Measurements from ENCODE around the gene AVPR2.

The AVPR2 gene

DNA sequence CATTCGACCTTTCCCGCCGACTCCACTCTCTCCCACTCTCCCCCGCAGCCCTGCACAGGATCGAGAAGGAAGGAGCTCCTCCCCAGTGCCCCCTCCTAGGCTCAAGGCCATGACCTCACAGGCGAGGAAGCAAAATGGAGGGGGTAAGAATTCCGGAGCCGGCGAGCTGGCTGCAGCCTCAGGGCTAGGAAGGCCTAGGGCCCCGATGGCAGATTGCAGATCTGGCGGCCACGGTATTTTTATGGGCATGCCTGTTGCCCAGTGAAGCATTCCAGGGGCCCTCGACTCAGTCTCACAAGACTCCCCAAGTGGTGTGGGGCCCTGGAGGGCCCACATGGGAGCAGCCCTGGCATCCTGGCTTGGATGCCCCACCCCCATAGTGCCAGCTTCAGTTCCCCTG is 17.6 kb upstream of the AVPR2 start:
- no peak for DNase-seq

DNA sequence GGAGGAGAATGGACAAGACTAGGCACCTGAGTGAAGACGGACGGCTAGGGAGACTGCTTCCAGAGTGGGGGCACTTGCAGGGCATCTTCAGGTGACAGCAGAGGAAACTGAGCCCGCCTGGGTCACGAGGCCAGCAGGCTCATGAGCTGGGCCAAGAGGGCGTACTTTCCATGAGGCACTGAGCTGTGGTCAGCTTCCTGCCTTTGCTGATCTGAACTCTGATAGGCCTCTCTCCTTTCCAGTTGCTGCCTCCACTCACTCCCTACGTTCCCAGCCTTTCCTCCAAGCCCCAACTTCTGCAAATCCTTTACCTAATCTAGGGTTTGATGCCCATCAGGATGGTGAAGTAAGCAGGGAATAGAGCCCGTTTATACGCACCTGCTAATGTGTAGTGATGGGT is 17.1 kb upstream of the AVPR2 start:
- no peak for DNase-seq

DNA sequence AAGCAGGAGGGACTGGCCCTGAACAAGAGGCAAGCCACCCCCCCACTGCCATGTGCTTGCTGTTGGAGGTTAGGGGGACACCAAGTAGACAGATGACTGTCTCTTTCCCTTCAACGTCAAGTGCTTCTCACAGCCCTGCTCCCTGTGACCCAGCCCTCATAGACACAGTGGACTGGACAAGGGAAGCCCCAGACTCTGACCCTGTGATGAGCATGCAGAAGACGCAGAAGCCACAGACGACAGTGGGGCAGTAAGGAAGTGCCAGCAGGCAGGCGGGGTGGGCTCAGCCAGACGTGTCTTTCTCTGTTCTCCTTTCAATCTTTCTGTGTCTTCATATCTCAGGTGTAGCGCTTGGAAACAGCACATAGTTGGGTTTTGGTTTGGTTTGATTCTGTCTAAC is 16.1 kb upstream of the AVPR2 start:
- no peak for DNase-seq

DNA sequence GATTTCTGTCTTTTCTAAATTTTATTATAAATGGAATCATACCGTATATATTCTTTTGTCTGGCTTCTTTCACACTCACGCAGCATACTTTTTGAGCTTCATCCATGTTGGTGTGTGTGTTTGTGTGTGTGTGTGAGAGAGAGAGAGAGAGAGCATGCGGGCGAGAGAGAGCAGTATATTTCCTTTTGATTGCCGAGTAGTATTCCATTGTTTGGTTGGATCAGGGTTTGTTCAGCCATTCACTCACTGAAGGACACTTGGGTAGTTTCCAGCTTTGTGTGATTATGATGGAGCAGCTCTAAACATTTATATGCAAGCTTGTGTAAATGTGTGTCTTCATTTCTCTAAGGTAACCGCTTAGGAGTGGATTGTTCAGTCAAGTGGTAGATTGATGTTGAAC is 15.3 kb upstream of the AVPR2 start:
- DNase-seq = no peak

DNA sequence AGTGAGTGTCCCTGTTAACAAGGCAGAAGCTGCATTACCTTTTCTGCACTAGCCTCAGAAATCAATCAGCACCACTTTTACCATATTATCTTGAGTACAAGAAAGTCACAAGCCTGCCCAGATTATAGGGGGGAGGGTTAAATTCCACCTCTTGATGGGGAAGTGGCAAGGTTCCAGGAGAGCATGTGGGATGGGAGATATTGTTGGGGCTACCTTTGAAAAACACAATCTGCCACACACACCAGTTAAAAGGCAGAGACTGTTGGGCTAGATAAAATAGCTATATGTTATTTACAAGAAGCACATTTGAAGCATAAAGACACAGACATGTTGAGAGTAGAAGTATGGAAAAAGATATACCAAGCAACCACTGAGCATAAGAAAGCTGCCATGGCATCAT is 6.6 kb upstream of the AVPR2 start:
- DNase-seq = no peak

DNA sequence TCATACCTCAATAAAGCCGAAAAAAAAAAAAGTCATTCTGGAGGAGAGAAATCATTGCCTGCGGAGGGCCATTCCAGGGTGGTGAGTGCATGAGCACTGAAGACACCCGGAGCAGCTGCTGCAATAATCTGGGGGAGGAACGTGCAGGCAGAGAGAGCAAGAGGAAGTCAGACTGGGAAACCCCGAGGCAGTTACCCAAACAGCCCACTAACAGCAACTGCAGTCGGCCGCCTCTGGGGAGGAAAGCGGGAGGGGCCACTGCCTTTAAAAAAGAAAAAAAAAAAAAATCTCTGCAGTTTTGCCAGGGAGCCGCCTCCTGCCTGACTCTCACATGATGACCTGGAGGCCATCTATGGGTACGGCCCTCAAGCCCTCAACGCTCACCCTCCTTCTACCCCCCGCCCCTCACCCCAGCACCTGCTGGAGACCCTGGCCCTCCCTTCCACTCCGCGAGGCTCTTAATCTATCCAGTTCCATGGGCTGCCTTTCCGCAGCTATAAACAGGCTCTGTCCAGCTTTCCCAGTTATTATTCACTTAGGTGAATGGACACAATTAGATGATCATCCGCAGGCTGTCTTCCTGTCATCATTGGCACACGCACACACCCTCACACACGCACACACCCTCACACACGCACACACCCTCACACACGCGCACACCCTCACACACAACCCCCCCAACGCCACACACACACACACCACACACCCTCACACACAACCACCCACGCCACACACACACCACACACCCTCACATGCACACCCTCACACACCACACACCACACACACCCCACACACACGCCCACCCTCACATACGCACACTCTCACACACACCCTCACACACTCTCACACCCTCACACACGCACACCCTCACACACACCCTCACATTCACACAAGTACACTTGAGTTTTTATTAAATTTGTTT is 3.4 kb upstream of the AVPR2 start:
- peak in 2 of 4 experiments; percentile 18 to 33 for DNase-seq

DNA sequence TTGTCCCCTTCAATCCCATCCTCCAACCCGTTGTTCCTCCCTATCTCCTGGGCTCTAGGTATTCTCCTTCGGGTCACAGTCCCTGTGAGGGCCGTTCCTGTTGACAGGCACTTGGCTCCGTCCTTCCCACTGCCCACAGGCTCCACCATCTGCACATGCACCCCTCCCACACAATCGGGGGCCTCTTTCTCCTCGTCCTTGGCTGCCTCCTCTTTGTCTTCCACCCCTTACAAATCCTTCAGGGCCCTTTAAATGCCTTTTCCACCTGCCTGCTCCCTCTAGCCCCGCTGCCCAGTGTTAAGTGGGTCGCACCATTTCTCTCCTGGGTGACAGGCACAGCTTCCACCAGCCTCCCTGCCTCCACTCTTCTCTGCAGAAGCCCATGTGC is 2.7 kb upstream of the AVPR2 start:
- no peak for DNase-seq

DNA sequence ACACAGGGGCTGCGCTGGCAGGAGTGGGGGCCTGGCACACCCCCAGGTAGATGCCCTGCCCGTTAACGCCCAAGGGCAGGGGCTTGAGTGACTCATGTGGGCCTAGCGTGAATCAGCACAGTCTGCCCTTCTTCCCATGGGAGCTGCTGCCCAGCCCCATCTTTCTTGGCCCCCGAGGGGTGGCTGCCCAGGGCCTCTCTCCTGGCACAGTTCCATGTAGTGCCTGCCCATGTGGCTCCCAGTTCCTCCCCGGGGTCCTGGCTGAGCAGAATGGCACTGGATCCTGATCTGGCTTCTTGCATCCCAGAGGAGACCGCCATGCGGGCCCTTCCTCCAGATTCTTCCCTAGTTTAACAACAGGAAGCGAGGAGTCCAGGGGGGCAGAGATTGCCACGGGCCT is 2.1 kb upstream of the AVPR2 start:
- DNase-seq = no peak

DNA sequence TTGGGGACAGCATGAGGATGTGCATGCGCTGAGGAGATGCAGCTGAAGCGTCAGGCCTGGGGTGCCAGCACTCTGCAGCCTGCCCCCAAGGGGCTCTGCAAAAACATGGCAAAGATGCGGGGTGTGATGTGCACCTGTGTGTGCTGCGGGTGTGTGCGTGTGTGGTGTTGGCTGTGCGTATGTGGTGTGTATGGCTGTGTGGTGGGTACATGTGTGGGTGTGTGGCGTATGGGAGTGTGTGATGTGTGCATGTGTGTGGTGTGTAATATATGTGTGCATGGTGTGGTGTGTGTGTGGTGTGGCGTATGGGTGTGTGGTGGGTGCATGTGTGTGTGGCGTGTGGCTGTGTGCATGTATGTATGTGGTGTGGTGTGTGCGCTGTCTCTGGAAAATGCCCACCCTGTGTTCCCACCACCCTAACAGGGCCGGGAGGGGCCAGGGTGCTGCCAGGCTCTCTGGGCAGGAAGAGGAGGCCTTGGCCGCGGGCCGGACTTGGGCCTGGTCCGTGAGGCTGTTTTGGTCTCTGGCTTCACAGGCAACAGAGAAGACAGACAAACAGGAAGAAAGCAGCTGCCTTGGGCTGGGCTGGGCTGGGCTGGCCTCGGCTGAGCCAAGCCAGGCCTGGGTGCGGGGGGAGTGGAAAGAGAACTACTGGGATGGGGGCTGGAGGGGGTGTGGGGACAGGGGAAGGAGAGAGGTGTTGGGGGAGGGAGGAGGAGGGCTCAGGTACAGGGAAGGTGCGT is 1.1 kb upstream of the AVPR2 start:
- DNase-seq = no peak

DNA sequence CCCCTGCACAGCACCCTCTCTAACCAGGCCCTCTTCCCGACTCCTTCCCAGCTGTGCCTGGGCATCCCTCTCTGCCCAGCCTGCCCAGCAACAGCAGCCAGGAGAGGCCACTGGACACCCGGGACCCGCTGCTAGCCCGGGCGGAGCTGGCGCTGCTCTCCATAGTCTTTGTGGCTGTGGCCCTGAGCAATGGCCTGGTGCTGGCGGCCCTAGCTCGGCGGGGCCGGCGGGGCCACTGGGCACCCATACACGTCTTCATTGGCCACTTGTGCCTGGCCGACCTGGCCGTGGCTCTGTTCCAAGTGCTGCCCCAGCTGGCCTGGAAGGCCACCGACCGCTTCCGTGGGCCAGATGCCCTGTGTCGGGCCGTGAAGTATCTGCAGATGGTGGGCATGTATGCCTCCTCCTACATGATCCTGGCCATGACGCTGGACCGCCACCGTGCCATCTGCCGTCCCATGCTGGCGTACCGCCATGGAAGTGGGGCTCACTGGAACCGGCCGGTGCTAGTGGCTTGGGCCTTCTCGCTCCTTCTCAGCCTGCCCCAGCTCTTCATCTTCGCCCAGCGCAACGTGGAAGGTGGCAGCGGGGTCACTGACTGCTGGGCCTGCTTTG is 1.1 kb downstream of the AVPR2 start:
- DNase-seq = no peak

DNA sequence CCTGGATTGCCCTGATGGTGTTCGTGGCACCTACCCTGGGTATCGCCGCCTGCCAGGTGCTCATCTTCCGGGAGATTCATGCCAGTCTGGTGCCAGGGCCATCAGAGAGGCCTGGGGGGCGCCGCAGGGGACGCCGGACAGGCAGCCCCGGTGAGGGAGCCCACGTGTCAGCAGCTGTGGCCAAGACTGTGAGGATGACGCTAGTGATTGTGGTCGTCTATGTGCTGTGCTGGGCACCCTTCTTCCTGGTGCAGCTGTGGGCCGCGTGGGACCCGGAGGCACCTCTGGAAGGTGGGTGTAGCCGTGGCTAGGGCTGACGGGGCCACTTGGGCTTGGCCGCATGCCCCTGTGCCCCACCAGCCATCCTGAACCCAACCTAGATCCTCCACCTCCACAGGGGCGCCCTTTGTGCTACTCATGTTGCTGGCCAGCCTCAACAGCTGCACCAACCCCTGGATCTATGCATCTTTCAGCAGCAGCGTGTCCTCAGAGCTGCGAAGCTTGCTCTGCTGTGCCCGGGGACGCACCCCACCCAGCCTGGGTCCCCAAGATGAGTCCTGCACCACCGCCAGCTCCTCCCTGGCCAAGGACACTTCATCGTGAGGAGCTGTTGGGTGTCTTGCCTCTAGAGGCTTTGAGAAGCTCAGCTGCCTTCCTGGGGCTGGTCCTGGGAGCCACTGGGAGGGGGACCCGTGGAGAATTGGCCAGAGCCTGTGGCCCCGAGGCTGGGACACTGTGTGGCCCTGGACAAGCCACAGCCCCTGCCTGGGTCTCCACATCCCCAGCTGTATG is 1.8 kb downstream of the AVPR2 start:
- DNase-seq = no peak

DNA sequence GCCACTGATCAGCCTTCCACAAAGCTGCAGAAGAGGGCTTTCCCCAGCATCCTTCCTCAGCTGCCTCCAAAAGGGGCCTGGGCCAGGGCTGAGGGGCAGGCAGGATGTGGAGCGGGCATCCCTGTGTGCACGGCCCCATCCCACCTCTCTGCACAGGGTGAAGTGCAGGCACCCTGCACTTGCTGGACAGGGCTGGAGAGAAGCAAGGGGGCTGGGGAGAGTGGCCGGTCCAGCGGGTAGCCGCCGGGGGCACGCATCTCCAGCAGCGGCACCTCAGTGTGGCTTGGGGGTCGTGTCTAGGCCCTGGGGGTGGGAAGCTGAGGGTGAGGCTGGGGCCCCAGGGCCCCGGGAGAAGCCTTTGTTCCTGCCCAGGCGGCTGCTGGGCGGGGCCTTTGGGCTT is 3.0 kb downstream of the AVPR2 start:
- no peak for DNase-seq

DNA sequence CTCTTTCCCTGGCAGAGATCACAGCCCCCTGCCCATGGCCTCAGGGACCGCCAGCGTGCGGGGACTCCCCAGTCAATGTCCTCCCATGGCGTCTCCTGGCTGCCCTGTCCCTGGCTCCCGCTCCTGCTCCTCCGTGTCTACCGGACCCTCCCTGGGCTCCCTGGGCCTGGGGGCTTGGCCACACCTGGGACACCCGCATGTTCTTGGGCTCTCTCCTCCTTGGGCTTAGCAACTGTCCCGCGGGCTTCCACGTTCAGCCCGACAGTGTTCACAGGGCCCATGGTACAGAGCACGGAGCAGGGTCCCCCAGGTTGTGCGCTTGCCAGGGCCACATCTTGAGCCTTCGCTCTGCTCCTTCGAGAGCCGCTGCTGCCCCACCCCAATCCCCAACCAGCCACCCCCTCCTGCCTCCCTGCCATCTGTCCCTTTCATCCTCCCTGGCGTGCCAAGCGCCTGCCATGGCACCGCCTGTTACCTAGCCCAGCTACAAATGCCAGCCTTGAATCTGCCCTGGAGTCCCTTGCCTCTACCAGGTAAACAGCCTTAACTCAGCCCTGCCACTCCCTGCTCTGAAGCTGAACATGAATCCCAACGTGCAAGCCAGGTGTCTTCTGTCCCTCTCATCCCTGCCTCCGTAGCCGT is 3.9 kb downstream of the AVPR2 start:
- DNase-seq = no peak

DNA sequence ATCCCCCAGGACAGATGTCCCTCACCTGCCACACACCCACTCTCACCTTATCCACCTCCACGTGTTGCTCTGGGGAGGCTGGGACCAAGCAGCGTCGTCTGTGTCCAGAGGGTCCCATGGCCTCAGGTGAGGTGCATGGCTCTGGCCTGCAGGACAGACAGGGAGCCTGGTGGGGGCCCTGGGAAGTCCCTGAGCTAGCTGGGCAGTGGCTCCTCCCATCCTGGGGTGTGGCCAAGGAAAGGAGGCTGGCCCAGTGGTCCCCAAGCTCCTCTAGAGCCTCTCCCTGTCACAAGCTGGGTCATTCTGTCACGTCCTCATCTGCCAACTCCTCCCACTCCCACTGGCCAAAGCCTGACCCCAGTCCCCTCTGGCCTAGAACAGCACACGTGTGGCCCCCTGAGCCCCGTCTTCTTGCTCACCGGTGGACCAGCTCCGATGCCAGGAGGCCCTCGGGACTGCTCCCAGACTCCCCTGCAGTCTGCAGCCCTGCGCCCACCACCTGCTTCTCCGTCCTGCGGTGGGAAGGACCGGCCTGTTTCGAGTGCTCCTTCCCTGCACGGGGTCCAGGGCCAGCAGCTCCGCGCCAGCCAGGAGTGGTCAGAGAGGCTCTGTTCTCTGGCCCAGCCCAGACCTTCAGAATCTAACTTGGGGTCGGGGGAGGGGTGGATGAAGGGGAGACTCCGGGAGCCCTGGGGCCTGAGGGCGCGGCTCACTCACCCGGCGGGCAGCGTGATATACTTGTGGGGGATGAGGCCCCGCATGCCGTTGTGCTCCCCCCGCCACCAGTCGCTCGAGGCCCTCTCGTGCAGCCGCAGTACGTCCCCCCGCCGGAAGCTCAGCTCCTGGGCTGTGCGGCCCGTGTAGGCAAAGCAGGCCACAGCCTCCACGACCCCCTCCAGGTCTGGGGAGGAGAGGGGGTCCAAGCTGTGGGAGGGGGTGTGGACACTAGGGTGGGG is 4.8 kb downstream of the AVPR2 start:
- no peak for DNase-seq

DNA sequence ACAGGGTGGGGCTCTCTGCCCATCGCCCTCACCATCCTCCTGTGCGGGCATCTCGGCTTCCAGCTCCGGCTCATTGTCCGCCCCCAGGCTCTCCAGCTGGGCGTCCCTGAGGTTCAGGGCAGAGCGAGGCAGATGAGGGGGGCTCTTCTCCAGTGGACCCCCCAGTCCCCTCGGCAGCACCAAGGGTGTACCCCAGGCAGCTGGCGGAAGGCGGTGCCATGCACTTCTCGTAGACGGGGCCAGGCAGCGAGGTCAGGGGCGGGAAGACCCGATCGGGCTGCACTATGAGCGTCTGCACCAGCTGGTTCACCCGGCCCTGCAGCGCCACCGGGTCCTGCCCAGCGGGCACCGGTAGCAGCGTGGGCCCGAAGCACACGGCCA is 5.5 kb downstream of the AVPR2 start:
- DNase-seq = no peak

DNA sequence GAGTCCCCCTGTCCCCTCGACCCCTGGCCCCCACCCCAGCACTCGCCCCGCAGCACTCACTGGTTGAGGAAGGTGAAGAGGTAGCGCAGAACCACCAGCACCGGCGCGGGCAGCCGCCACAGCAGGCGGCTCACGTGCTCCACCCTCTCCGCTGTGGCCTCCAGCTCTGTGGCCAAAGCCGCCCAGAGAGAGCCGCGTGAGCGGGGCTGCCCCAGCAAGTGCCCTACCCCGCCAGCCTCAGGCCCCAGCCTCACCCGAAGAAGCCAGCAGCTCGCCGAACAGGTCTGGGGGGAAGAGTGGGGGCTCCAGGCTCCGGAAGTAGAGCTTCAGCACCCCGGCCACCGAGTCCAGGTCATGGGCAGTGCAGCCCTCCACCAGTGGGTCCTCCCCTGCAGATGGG is 6.0 kb downstream of the AVPR2 start:
- DNase-seq = no peak

DNA sequence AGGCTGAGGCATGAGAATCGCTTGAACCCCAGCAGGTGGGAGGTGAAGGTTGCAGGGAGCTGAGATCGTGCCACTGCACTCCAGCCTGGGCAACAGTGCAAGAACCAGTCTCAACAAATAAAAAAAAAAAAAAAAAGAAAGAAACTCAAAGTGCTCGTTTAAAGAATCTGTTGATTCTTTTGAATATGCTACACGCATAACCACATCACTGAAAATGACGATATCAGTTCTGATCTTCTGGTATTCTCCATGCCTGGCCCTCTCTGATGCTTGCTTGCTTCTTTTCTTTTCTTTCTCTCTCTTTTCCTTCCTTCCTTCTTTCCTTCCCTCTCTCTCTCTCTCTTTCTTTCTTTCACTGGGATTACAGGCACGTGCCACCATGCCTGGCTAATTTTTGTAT is 7.3 kb downstream of the AVPR2 start:
- no peak for DNase-seq

DNA sequence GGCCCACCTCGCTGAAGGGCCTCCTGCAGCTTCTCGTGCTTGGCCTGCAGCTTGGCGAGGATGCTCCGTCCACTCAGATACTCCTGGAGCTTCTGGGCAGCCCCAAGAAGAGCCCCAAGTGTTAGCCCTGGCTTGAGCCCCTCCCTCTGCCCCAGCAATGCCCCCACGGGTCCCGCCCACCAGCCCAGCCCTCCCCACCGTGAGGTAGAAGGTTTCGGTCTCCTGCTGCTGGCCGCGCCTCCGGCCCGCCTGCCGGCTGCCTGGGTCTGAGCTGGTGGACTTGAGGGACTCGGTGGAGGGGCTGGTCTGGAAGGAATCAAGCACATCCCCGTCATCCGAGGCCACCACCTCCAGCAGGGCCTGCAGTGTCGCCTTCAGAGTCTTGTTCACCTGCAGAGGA is 8.7 kb downstream of the AVPR2 start:
- DNase-seq = no peak

DNA sequence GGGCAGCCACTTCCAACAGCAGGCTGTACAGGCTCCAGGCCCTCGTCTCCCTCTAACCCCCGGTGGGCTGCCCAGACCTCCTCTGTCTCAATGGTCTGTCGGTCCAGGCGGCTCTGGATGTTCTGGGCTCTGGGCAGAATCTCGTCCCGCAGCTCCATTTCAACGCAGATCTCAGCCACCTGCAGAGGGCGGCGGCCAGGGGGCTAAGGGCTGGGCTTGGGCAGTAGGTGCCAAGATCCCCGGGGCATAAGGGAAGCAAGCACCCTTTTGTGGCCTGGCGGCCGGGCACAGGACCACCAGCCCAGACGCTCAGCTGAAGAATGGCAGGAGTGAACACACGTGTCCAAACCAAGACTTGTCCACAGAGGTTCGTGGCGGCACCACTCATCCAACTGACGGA is 9.2 kb downstream of the AVPR2 start:
- no peak for DNase-seq

DNA sequence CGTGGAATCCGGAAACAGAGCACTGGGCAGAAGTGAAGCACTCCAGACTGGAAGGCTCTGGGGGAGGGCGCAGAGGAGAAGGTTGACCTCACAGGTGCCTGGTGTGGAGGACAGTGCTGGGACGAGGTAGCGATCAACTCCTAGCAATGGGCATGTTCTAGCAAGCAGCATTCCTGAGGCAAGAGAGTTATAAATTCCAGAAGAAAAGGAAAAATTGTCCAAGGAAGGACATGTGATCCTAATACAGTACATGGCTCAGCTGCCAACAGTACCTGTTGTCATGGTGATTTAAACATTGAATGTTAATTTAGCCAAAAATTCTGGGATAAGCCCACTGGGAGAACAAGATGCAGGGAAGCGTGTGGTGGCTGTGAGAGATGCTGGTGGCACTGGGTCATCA is 13.4 kb downstream of the AVPR2 start:
- DNase-seq = no peak

DNA sequence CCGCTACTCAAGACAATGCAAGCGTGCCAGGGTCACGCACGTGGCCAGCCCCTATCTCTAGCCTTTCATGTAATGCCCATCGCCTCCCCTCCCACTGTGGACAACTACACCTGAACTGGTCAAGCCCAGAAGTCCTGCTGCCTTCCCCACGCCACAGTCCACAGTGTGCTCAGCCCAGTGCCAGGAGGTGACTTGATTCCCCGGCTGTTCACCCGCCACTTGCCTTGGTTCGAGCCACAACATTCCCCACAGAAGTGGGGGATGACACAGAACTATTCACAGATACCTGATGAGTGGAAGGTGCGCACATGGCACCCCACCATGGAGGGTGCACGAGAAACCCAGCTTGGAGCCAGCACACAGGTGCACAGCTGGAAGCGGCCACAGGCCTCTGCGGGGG is 14.8 kb downstream of the AVPR2 start:
- DNase-seq = no peak

DNA sequence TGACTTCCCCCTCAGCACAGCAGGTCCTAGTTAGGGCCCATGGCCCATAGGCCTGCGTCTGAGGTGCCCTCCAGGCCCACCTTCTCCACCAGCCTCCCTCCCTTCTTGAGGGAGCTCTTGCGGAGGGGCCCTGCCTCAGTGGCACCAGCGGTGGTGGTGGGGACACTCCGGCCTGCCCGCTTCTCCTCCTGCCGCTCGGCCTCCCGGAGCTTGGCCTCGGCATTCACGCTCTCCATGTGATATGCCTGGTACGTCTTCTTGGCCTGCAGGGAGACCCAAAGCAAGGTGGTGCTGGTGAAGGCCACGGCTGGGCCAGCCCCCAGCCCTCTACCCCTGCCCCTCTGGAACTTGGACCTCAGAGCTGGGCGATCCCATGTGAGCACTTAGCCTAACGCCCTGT is 16.1 kb downstream of the AVPR2 start:
- DNase-seq = no peak

All from activated naive CD4-positive, alpha-beta T cell (primary cell).